ENCODE measurements around the gene AGL.

- no peak for TF ChIP-seq EZH2 (IDR thresholded peaks at IDR 0.05)
- TF ChIP-seq FOXP2 (optimal IDR thresholded peaks at IDR 0.05; ENCODE audit: control extremely low read depth, extremely low read length, insufficient read depth) = no peak
- no peak for TF ChIP-seq POLR2AphosphoS5 (IDR thresholded peaks at IDR 0.05; ENCODE audit: borderline replicate concordance, low read depth, low read length)
These were observed 113.1 kb downstream of the AGL start for GRCh38 chr1:99963041-99963795.
